Mesenchymal stem cell (in vitro differentiated cells and primary cell): ENCODE results near the gene HLCS.

Experiments
- DNase-seq: peaks from one replicate; pipeline ENCODE4 v3.0.0-alpha.2; 2013
- H2AFZ ChIP-seq: one replicate; pipeline ENCODE4 v1.6.1; 2013; ENCODE audit warnings: low read depth, mild to moderate bottlenecking, control low read depth, inconsistent platforms, low read length, moderate library complexity
- H2AK5ac ChIP-seq: 2 replicates; pipeline ENCODE4 v1.6.1; 2013; ENCODE audit warnings: low read length, moderate library complexity, mild to moderate bottlenecking, inconsistent platforms; ENCODE audit not compliant: severe bottlenecking
- H2BK120ac ChIP-seq: one replicate; pipeline ENCODE4 v1.6.1; 2013; ENCODE audit warnings: low read depth, mild to moderate bottlenecking, inconsistent platforms, low read length, moderate library complexity
- H2BK12ac ChIP-seq, 2 experiments: one replicate each; pipeline ENCODE4 v1.6.1; 2013; ENCODE audit warnings: inconsistent platforms in 2 of 2, low read length in 2 of 2, mild to moderate bottlenecking in 2 of 2, moderate library complexity in 2 of 2, control low read depth in 1 of 2
- H2BK15ac ChIP-seq: one replicate; pipeline ENCODE4 v1.6.1; 2013; ENCODE audit warnings: mild to moderate bottlenecking, low read depth, inconsistent platforms; ENCODE audit not compliant: poor library complexity, severe bottlenecking
- H2BK5ac ChIP-seq: 2 replicates; pipeline ENCODE4 v1.6.1; 2013; ENCODE audit warnings: low read depth, mild to moderate bottlenecking, low read length, control low read depth, inconsistent platforms; ENCODE audit not compliant: poor library complexity, severe bottlenecking
- H3K14ac ChIP-seq, 2 experiments: one replicate each; pipeline ENCODE4 v1.6.1; 2013; ENCODE audit warnings: inconsistent platforms in 2 of 2, low read length in 2 of 2, control low read depth in 1 of 2, mild to moderate bottlenecking in 1 of 2, moderate library complexity in 1 of 2
- H3K18ac ChIP-seq, 2 experiments: one replicate each; pipeline ENCODE4 v1.6.1; 2013; ENCODE audit warnings: inconsistent platforms in 2 of 2, low read length in 2 of 2, control low read depth in 1 of 2, low read depth in 1 of 2, mild to moderate bottlenecking in 1 of 2
- H3K23ac ChIP-seq, 2 experiments: one replicate each; pipeline ENCODE4 v1.6.1; 2013; ENCODE audit warnings: inconsistent platforms in 2 of 2, low read length in 2 of 2, mild to moderate bottlenecking in 2 of 2, moderate library complexity in 2 of 2, control low read depth in 1 of 2
- H3K27ac ChIP-seq: 2 replicates; pipeline ENCODE4 v1.5.1; 2013; ENCODE audit warnings: mild to moderate bottlenecking, moderate library complexity, low read length, control low read depth, inconsistent platforms; ENCODE audit not compliant: poor library complexity, severe bottlenecking
- H3K27me3 ChIP-seq, 2 experiments: 2 replicates each; pipeline versions ENCODE4 v1.6.1 to v1.7.0; 2013; ENCODE audit warnings: low read length in 2 of 2, mild to moderate bottlenecking in 2 of 2, moderate library complexity in 2 of 2, control low read depth in 1 of 2, inconsistent platforms in 1 of 2; ENCODE audit not compliant: control insufficient read depth in 1 of 2, insufficient read depth in 1 of 2
- H3K36me3 ChIP-seq, 2 experiments: 2 replicates each; pipeline versions ENCODE4 v1.6.1 to v1.7.0; 2013; ENCODE audit warnings: low read length in 2 of 2, control low read depth in 1 of 2, inconsistent platforms in 1 of 2, low read depth in 1 of 2, mild to moderate bottlenecking in 1 of 2; ENCODE audit not compliant: insufficient read depth in 2 of 2, control insufficient read depth in 1 of 2
- H3K4ac ChIP-seq, 2 experiments: one replicate each; pipeline ENCODE4 v1.6.1; 2013; ENCODE audit warnings: inconsistent platforms in 2 of 2, low read length in 2 of 2, mild to moderate bottlenecking in 2 of 2, moderate library complexity in 2 of 2, control low read depth in 1 of 2, low read depth in 1 of 2
- H3K4me1 ChIP-seq: 2 replicates; pipeline ENCODE4 v1.6.1; 2013; ENCODE audit warnings: low read depth, low read length, control low read depth; ENCODE audit not compliant: control insufficient read depth, insufficient read depth
- H3K4me2 ChIP-seq: 2 replicates; pipeline ENCODE4 v1.6.1; 2013; ENCODE audit warnings: low read length, mild to moderate bottlenecking, inconsistent platforms; ENCODE audit not compliant: poor library complexity, severe bottlenecking
- H3K4me3 ChIP-seq, 2 experiments: 2 replicates each; pipeline versions ENCODE4 v1.5.1 to v1.7.0; 2013; ENCODE audit warnings: low read length in 2 of 2, mild to moderate bottlenecking in 2 of 2, control low read depth in 1 of 2, low read depth in 1 of 2; ENCODE audit not compliant: insufficient read depth in 1 of 2
- H3K79me1 ChIP-seq: replicated peaks from 2 replicates; pipeline ENCODE4 v1.6.1; 2013; ENCODE audit warnings: mild to moderate bottlenecking, control low read depth, low read length, inconsistent platforms; ENCODE audit not compliant: poor library complexity, severe bottlenecking
- H3K9ac ChIP-seq: 2 replicates; pipeline ENCODE4 v1.7.0; 2013; ENCODE audit warnings: mild to moderate bottlenecking, low read length, moderate library complexity
- H3K9me3 ChIP-seq: 2 replicates; pipeline ENCODE4 v1.7.0; 2013; ENCODE audit warnings: mild to moderate bottlenecking, low read length; ENCODE audit not compliant: control insufficient read depth
- H4K8ac ChIP-seq: one replicate; pipeline ENCODE4 v1.6.1; 2013; ENCODE audit warnings: inconsistent platforms, mild to moderate bottlenecking, low read length, moderate library complexity
- H4K91ac ChIP-seq: one replicate; pipeline ENCODE4 v1.6.1; 2013; ENCODE audit warnings: mild to moderate bottlenecking, low read length, inconsistent platforms
- WGBS: methylation state at CpG from one replicate; pipeline ENCODE4 v1.1.7; 2013; ENCODE audit warnings: mixed read lengths; 5-methylcytosine and 5-hydroxymethylcytosine counted together

The HLCS gene

DNA sequence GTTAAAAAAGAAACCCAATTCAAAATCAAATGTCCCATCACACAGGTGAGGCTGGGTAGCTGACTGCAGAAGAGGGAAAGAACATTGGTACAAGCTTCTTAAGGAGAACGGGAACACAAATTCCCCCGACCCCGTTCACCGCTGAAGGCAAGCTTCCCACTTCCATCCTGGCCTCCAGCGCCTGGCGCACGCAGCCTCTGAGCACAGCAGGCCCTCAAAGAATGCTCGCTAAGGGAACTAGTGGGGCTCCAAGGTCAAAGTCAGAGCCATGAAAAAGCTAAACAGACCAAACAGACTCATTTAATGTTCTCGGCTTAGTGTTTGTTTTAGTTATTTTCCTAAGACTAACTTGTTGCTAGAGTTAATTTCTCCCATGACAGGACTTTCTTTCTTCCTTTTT lies 203.8 kb downstream of the HLCS start:
- no peaks in the 10 kb centered on the region for H3K9me3 ChIP-seq
- no peak overlapping the region for H2BK12ac ChIP-seq
- peaks cover 3% of the 10 kb centered on the region for H3K79me1 ChIP-seq
- no peak overlapping the region for H2AK5ac ChIP-seq
- no peak overlapping the region for H2BK15ac ChIP-seq
- H3K4ac ChIP-seq = no peak overlapping the region
- H3K4me3 ChIP-seq = no peak overlapping the region
- no peak overlapping the region for H4K8ac ChIP-seq
- H4K91ac ChIP-seq = no peak overlapping the region
- no peak overlapping the region for H3K9ac ChIP-seq
- H3K18ac ChIP-seq = no peak overlapping the region
- H3K36me3 ChIP-seq = peaks cover 13 to 14% of the 10 kb centered on the region in 2 experiments
- H3K27ac ChIP-seq = no peak overlapping the region
- H3K27me3 ChIP-seq = no peaks in the 10 kb centered on the region
- no peak overlapping the region for H2BK5ac ChIP-seq
- no peak overlapping the region for H2AFZ ChIP-seq
- H3K4me1 ChIP-seq = peaks cover 4% of the 10 kb centered on the region
- no peak overlapping the region for H3K4me2 ChIP-seq
- H3K23ac ChIP-seq = no peak overlapping the region
- no peak overlapping the region for H3K14ac ChIP-seq
- H2BK120ac ChIP-seq = no peak overlapping the region
- WGBS = 88% methylated on average over 9 of the region's 9 CpGs
- DNase-seq = no peak

DNA sequence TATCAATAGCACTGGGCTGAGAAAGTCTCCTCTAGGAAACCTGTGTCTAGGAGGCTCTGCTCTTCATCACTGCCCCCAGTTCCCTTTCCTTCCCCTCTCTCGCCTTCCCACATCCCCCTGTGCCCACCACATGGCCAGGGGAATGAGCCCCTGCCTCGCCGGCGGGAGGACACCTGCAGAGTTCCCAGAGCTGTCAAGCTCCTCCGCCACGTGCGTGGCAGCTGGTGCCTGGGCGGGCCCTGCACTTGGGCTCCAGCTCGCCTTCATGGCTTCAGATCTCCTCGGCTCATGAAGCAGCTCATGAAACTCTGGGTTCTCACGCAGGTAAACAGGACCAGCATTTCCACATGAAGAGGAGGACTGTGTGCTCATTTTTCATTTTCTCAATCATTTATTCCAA lies 204.8 kb downstream of the HLCS start:
- Histone ChIP-seq H3K36me3 (peaks cover 14% of the 10 kb centered on the region in 2 experiments), H3K4me2 (no peak overlapping the region), H4K91ac (no peak overlapping the region), H2BK12ac (no peak overlapping the region), H2BK15ac (no peak overlapping the region), H3K18ac (no peak overlapping the region), H2AK5ac (no peak overlapping the region), H2BK5ac (no peak overlapping the region), H3K27ac (no peak overlapping the region), H3K9ac (no peak overlapping the region), H3K9me3 (no peaks in the 10 kb centered on the region), H3K79me1 (peaks cover 3% of the 10 kb centered on the region), H3K14ac (no peak overlapping the region), H3K4me3 (no peak overlapping the region), H3K4ac (no peak overlapping the region), H3K23ac (no peak overlapping the region), H3K4me1 (peaks cover 4% of the 10 kb centered on the region), H2AFZ (no peak overlapping the region), H4K8ac (no peak overlapping the region), H3K27me3 (no peaks in the 10 kb centered on the region), H2BK120ac (no peak overlapping the region)
- WGBS = 91% methylated on average over 11 of the region's 11 CpGs
- DNase-seq = no peak

DNA sequence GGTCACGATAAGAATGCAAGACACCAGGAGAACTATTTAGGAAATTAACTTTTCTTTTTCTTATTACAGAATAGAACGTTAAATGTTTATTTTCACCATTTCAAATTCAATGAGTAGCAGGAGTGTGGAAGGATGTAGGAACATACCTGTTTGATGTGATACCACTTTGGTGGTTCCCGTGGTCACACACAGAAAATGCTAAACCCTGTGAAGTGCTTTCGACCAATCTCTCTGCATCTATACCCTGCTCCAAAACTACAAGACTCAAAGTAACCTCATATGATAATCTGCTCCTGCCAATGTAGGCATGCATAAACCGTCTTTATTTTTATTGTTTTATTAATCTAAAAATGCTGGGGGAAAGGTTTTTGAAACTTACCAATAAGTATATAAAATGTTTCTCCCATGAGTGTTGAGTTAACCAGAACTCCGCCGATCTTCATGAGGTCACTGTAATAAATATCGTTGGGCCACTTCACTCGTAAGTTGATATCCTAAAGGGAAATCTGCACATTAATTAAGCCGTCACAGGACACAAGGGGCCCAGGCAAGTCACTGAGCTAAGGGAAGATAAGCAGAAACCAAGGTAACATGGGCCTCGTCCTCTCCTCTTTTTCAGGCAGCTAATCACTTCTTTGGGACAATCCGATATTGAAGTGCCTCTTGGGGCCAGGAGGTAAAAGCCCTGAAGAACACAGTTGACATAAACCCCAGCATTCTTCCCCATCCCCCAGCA lies 207.0 kb downstream of the HLCS start:
- Histone ChIP-seq H2BK120ac (no peak overlapping the region), H3K79me1 (no peaks in the 10 kb centered on the region), H2BK5ac (no peak overlapping the region), H2BK12ac (no peak overlapping the region), H4K8ac (no peak overlapping the region), H3K9me3 (no peaks in the 10 kb centered on the region), H2AK5ac (no peak overlapping the region), H2AFZ (no peak overlapping the region), H2BK15ac (no peak overlapping the region), H3K4me2 (no peak overlapping the region), H3K27ac (no peak overlapping the region), H3K4me1 (peaks cover 2% of the 10 kb centered on the region), H3K9ac (no peak overlapping the region), H3K14ac (no peak overlapping the region), H3K18ac (no peak overlapping the region), H3K27me3 (no peaks in the 10 kb centered on the region), H3K4ac (no peak overlapping the region), H3K36me3 (peaks cover 5 to 21% of the 10 kb centered on the region in 2 experiments), H3K23ac (no peak overlapping the region), H4K91ac (no peak overlapping the region), H3K4me3 (no peak overlapping the region)
- no peak for DNase-seq
- 82% methylated on average over 10 of the region's 12 CpGs for WGBS

DNA sequence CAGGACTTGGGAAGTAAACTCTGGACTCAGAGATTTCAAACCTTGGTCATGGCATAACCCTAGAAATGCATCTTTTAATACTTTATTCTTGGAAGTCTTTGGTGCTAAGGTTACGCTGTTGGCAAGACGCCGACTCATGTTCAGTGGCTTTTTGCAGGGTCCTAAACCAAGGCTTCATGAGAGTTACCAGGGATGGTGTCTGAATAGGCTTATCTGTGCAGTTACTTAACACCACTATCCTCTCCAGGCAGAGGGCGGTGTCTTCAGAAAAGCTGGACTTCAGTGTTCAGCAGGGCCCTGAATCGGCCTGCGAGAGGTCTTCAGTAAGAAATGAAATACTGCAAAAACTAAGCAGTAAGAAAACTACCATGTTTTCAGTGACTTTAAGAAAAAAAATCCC lies 209.3 kb downstream of the HLCS start:
- H2BK15ac ChIP-seq = no peak overlapping the region
- H2AFZ ChIP-seq = no peak overlapping the region
- H3K27ac ChIP-seq = no peak overlapping the region
- no peak overlapping the region for H3K4ac ChIP-seq
- no peak overlapping the region for H2AK5ac ChIP-seq
- H3K4me2 ChIP-seq = no peak overlapping the region
- no peak overlapping the region for H2BK5ac ChIP-seq
- H4K91ac ChIP-seq = no peak overlapping the region
- no peak overlapping the region for H3K18ac ChIP-seq
- no peak overlapping the region for H3K23ac ChIP-seq
- H3K9ac ChIP-seq = no peak overlapping the region
- no peak overlapping the region for H2BK120ac ChIP-seq
- H2BK12ac ChIP-seq = no peak overlapping the region
- H3K4me3 ChIP-seq = no peak overlapping the region
- peaks cover 5 to 21% of the 10 kb centered on the region in 2 experiments for H3K36me3 ChIP-seq
- H4K8ac ChIP-seq = no peak overlapping the region
- H3K79me1 ChIP-seq = no peaks in the 10 kb centered on the region
- no peaks in the 10 kb centered on the region for H3K27me3 ChIP-seq
- peaks cover 7% of the 10 kb centered on the region for H3K4me1 ChIP-seq
- H3K9me3 ChIP-seq = no peaks in the 10 kb centered on the region
- no peak for DNase-seq
- H3K14ac ChIP-seq = no peak overlapping the region
- WGBS = 89% methylated on average over 6 of the region's 6 CpGs
